CD4-positive, alpha-beta T cell treated with Interleukin-2 at 100 ng/mL for 4 hours (primary cell): ENCODE results near the gene STEAP1B.
"Not testable (repeated sequence)": the region's sequence is repeated elsewhere in the genome, so short reads cannot be mapped to it uniquely, and the experiment has no call there.

Experiments
- DNase-seq: peaks from one replicate; pipeline ENCODE4 v3.0.0-alpha.2; 2020; ENCODE audit warnings: low spot score

Gene STEAP1B

GRCh38 chr7:22496912-22497311 lies 3.1 kb downstream of the STEAP1B start:
- not testable (repeated sequence) for DNase-seq

GRCh38 chr7:22496296-22496888 lies 3.6 kb downstream of the STEAP1B start:
- not testable (repeated sequence) for DNase-seq

GRCh38 chr7:22493160-22493925 lies 6.6 kb downstream of the STEAP1B start:
- DNase-seq = not testable (repeated sequence)

GRCh38 chr7:22488643-22489462 lies 11.1 kb downstream of the STEAP1B start:
- peak; percentile 66 for DNase-seq

- no peak for DNase-seq
Observed at GRCh38 chr7:22487978-22488642, 11.9 kb downstream of the STEAP1B start.

- DNase-seq = no peak
Observed at GRCh38 chr7:22486597-22486996, 13.4 kb downstream of the STEAP1B start.

- DNase-seq = no peak
Observed at GRCh38 chr7:22485189-22485588, 14.8 kb downstream of the STEAP1B start.

- DNase-seq = no peak
Observed at GRCh38 chr7:22482503-22482902, 17.5 kb downstream of the STEAP1B start.

- no peak for DNase-seq
Observed at GRCh38 chr7:22481726-22482125, 18.3 kb downstream of the STEAP1B start.

- DNase-seq = no peak
Observed at GRCh38 chr7:22480523-22481075, 19.4 kb downstream of the STEAP1B start.

GRCh38 chr7:22477876-22478450 lies 22.0 kb downstream of the STEAP1B start:
- no peak for DNase-seq

GRCh38 chr7:22477262-22477661 lies 22.7 kb downstream of the STEAP1B start:
- no peak for DNase-seq

GRCh38 chr7:22476824-22477223 lies 23.2 kb downstream of the STEAP1B start:
- no peak for DNase-seq

GRCh38 chr7:22474645-22475044 lies 25.3 kb downstream of the STEAP1B start:
- no peak for DNase-seq

GRCh38 chr7:22470981-22471380 lies 29.0 kb downstream of the STEAP1B start:
- no peak for DNase-seq

- DNase-seq = no peak
Observed at GRCh38 chr7:22469371-22470143, 30.4 kb downstream of the STEAP1B start.

- no peak for DNase-seq
Observed at GRCh38 chr7:22468609-22469008, 31.4 kb downstream of the STEAP1B start.

GRCh38 chr7:22464299-22464698 lies 35.7 kb downstream of the STEAP1B start:
- no peak for DNase-seq

GRCh38 chr7:22460363-22460988 lies 39.5 kb downstream of the STEAP1B start:
- DNase-seq = no peak

GRCh38 chr7:22457471-22457870 lies 42.5 kb downstream of the STEAP1B start:
- DNase-seq = no peak
